Daoy (cell line): ENCODE data around the gene SLC27A2. TPM values are rescaled to one million over a fixed set of nuclear protein-coding genes. Genes with fewer than 3 reads are reported as not detected.
A peak's percentile ranks its signal among the peaks of the same experiment; 100 is the strongest.
"Not testable (repeated sequence)": the region's sequence is repeated elsewhere in the genome, so short reads cannot be mapped to it uniquely, and the experiment has no call there.

Experiments used
- DNase-seq: peaks from one replicate; pipeline ENCODE4 v3.0.0-alpha.2; 2015; ENCODE audit warnings: low read depth
- total RNA-seq: library from RNA; depleted of rRNA; stranded (reverse); fragments of >200 nt; shearing (Covaris generic); gene quantifications from 2 replicates; pipeline ENCODE4 v1.2.3, GENCODE V29; 2014; rRNA removed

Gene SLC27A2
- total RNA-seq, result 1.1 and 1.3 TPM in 2 replicates

- no peak for DNase-seq
Observed at GRCh38 chr15:50181969-50182218, at the start of gene SLC27A2. TSS of gene SLC27A2 (plus strand) at chr15:50182196. CDS start at chr15:50182428, 232 bp downstream.

DNA sequence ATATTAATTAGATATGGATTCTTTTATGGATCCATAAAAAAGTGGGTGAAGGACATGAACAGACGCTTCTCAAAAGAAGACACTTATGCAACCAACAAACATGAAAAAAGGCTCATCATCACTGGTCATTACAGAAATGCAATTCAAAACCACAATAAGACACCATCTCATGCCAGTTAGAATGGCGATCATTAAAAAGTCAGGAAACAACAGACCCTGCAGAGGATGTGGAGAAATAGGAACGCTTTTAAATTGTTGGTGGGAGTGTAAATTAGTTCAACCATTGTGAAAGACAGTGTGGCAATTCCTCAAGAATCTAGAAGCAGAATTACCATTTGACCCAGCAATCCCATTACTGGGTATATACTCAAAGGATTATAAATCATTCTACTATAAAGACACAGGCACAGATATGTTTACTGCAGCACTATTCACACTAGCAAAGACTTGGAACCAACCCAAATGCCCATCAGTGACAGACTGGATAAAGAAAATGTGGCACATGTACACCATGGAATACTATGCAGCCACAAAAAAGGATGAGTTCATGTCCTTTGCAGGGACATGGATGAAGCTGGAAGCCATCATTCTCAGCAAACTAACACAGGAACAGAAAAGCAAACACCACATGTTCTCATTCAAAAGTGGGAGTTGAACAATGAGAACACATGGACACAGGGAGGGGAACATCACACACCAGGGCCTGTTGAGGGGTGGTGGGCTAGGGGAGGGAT lies 49.6 kb upstream of the SLC27A2 start:
- not testable (repeated sequence) for DNase-seq

- DNase-seq, result peak; percentile 71
Observed at GRCh38 chr15:50134524-50135024, 47.4 kb upstream of the SLC27A2 start.

- peak; percentile 42 for DNase-seq
Observed at GRCh38 chr15:50135031-50135551, 46.9 kb upstream of the SLC27A2 start.

DNA sequence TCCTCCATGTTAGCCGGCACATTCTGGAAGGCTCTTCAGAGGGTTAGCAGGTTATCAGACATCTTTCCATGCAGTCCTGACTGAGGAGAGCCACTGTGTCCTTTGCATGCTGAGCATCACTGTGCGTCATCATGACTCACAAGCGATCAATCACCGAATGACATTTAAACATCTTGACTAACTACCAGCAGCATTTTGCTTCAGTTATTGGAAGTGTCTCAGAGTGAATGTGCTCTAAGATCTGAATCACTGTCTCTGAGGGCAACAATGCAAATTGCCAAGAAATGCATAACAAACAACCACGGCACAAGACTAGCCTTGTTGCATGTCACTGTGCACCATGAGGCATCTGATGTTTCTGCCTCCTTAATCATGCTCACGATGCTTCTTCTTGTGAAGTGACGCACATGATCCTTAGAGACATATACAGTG lies 44.6 kb upstream of the SLC27A2 start:
- peak; percentile 93 for DNase-seq

- no peak for DNase-seq
Observed at GRCh38 chr15:50137893-50138292, 44.1 kb upstream of the SLC27A2 start.

- no peak for DNase-seq
Observed at GRCh38 chr15:50138391-50138790, 43.6 kb upstream of the SLC27A2 start.

- no peak for DNase-seq
Observed at GRCh38 chr15:50140098-50140497, 41.9 kb upstream of the SLC27A2 start.

DNA sequence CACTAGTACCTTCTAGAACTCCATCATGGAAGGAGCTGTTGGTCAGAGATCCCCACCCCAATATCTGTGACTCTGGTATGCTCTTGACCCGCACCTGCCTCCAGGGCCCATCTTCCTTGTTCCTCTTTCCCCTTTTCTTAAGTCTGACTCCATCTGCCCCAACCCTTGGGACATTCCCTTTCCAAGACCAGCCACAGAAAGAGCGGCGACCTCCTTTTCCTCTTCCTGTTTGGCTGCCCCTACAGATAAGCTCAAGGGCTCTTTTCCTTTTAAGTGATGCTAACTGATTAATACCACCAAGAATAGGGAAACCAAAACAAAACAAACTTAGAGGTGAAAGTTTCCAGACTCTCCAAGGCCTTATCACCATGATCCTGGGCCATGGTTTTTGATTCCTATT lies 41.0 kb upstream of the SLC27A2 start:
- DNase-seq, result no peak

DNA sequence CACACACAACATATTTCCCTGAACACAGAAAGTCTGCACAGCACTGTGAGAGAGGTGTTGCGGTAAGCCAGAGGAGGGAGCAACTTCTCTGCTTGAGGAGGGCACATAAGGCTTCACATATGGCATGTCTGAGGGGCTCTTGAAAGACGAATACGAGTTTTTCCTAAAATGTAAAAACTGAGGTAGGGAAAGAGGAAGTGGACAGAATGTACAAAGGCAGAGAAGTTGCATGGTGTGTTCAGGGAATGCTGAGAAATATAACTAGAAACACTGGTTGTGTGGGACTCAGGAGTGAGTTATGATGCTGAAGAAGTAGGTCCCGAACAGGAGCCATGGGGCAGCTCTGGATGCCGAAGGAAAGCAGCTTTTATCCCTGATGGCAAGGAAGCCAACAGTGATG lies 40.1 kb upstream of the SLC27A2 start:
- no peak for DNase-seq

GRCh38 chr15:50143255-50143860 lies 38.6 kb upstream of the SLC27A2 start:
- no peak for DNase-seq

GRCh38 chr15:50144341-50145120 lies 37.5 kb upstream of the SLC27A2 start:
- no peak for DNase-seq

- DNase-seq, result peak; percentile 82
Observed at GRCh38 chr15:50145451-50145872, 36.5 kb upstream of the SLC27A2 start.

- no peak for DNase-seq
Observed at GRCh38 chr15:50146632-50147031, 35.4 kb upstream of the SLC27A2 start.

GRCh38 chr15:50148362-50148963 lies 33.5 kb upstream of the SLC27A2 start:
- DNase-seq, result peak; percentile 75

GRCh38 chr15:50149090-50149489 lies 32.9 kb upstream of the SLC27A2 start:
- DNase-seq, result no peak

- no peak for DNase-seq
Observed at GRCh38 chr15:50150349-50150748, 31.6 kb upstream of the SLC27A2 start.

DNA sequence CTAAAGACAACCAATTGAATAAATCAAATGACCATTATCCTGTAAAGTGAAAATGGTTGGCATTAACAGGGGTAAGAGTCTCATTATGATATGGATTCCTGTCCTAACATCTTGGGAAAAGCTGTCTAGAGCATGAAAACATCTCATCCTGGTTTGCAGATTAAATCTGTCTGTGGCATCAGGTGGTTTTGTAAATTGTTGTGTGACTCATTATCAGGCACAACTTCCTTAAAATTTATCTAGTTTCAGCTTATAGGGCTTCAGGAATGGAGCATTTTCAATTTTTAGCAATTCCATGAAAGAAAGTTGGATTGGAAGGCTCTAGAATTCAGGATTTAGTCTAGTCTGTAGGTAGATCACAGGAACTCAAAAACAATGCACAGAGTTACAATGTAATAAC lies 31.1 kb upstream of the SLC27A2 start:
- no peak for DNase-seq

DNA sequence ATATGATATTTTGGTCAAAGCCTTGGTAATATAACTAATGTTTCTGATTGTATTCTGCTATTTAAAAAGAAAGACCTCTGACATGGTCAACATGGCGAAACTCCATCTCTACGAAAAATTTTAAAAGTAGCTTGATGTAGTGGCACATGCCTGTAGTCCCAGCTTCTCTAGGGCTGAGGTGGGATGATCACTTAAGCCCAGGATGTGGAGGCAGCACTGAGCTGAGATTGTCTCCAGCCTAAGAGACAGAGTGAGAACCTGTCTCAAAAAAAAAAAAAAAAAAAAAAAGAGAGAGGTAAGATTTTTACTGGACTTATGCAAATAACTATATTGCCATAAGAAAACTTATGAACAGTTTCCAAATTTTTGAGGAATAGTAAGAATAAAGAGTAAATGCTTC lies 30.5 kb upstream of the SLC27A2 start:
- DNase-seq, result no peak

DNA sequence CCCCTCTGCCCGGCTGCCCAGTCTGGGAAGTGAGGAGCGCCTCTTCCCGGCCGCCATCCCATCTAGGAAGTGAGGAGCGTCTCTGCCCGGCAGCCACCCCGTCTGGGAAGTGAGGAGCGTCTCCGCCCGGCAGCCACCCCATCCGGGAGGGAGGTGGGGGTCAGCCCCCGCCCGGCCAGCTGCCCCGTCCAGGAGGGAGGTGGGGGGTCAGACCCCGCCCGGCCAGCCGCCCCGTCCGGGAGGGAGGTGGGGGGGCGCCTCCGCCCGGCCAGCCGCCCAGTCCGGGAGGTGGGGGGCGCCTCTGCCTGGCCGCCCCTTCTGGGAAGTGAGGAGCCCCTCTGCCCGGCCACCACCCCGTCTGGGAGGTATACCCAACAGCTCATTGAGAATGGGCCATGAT lies 23.8 kb upstream of the SLC27A2 start:
- not testable (repeated sequence) for DNase-seq

GRCh38 chr15:50162969-50163718 lies 18.9 kb upstream of the SLC27A2 start:
- no peak for DNase-seq
